ENCODE data around the gene ADD1. TPM values are rescaled to one million over a fixed set of nuclear protein-coding genes. Genes with fewer than 3 reads are reported as not detected.

The ADD1 gene
- total RNA-seq, 1 experiment from 2014 or later, result 232 TPM

DNA sequence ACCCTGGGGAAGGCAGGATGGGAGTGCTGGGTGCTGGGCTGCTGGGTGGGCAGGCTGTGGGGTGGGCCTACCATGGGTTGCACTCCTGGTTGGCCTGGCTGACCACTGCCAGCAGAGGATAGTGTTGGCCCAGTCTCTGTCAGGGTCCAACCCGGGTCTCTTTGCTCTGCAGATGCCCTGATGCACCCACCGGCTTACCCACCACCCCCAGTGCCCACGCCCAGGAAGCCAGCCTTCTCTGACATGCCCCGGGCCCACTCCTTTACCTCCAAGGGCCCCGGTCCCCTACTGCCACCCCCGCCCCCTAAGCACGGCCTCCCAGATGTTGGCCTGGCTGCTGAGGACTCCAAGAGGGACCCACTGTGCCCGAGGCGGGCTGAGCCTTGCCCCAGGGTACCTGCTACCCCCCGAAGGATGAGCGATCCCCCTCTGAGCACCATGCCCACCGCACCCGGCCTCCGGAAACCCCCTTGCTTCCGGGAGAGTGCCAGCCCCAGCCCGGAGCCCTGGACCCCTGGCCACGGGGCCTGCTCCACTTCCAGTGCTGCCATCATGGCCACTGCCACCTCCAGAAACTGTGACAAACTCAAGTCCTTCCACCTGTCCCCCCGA lies 14.2 kb upstream of the ADD1 start:
- no TSS peak for BruUV-seq (replicated peaks)
- DNase-seq (ENCODE audit: low spot score), result no peak
- Histone ChIP-seq H3K27ac (ENCODE audit: low read depth, low read length, poor library complexity, severe bottlenecking) (no peak overlapping the region), H3K36me3 (ENCODE audit: insufficient read depth, low read length, poor library complexity, severe bottlenecking) (peaks cover 27% of the 10 kb centered on the region), H3K27me3 (replicated peaks; ENCODE audit: insufficient read depth, low read depth, low read length, poor library complexity) (no peaks in the 10 kb centered on the region), H3K9me3 (ENCODE audit: low read depth, low read length, poor library complexity, severe bottlenecking) (no peaks in the 10 kb centered on the region), H3K4me1 (ENCODE audit: insufficient read depth, low read length, poor library complexity, severe bottlenecking) (no peaks in the 10 kb centered on the region), H3K4me3 (ENCODE audit: low read depth, low read length, poor library complexity, severe bottlenecking) (no peak overlapping the region)
- ChIA-PET CTCF (no interaction called here), POLR2A (ENCODE audit: low non-redundant PET) (no interaction called here)
- TF ChIP-seq EZH2 (IDR thresholded peaks at IDR 0.05; ENCODE audit: borderline replicate concordance, low read depth, low read length, poor library complexity, severe bottlenecking), result no peak
- TF ChIP-seq, protein P1, sequence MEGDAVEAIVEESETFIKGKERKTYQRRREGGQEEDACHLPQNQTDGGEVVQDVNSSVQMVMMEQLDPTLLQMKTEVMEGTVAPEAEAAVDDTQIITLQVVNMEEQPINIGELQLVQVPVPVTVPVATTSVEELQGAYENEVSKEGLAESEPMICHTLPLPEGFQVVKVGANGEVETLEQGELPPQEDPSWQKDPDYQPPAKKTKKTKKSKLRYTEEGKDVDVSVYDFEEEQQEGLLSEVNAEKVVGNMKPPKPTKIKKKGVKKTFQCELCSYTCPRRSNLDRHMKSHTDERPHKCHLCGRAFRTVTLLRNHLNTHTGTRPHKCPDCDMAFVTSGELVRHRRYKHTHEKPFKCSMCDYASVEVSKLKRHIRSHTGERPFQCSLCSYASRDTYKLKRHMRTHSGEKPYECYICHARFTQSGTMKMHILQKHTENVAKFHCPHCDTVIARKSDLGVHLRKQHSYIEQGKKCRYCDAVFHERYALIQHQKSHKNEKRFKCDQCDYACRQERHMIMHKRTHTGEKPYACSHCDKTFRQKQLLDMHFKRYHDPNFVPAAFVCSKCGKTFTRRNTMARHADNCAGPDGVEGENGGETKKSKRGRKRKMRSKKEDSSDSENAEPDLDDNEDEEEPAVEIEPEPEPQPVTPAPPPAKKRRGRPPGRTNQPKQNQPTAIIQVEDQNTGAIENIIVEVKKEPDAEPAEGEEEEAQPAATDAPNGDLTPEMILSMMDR (conservative IDR thresholded peaks at IDR 0.05; ENCODE audit: low read depth, low read length), result no peak
- intact Hi-C loops (cut with micrococcal nuclease; ENCODE audit: unreplicated experiment), result no loop called here

DNA sequence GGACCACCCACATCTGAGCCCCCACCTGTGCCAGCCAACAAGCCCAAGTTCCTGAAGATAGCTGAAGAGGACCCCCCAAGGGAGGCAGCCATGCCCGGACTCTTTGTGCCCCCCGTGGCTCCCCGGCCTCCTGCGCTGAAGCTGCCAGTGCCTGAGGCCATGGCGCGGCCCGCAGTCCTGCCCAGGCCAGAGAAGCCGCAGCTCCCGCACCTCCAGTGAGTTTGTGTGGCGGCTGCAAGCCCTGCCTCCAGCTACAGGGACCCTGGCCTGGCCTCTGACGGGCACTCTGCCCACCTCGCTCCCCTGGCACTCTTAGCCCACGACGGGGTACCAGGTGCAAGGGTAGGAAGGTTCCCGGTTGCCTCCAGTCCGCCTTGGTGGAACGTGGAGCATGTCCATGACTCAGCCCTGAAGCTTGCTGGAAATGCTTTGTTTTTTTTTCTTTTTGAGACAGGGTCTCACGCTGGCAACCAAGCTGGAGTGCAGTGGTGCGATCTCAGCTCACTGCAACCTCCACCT lies 13.7 kb upstream of the ADD1 start:
- TF ChIP-seq, protein P1 (conservative IDR thresholded peaks at IDR 0.05; ENCODE audit: low read depth, low read length), result no peak
- no peak for TF ChIP-seq EZH2 (IDR thresholded peaks at IDR 0.05; ENCODE audit: borderline replicate concordance, low read depth, low read length, poor library complexity, severe bottlenecking)
- intact Hi-C loops (cut with micrococcal nuclease; ENCODE audit: unreplicated experiment), result no loop called here

DNA sequence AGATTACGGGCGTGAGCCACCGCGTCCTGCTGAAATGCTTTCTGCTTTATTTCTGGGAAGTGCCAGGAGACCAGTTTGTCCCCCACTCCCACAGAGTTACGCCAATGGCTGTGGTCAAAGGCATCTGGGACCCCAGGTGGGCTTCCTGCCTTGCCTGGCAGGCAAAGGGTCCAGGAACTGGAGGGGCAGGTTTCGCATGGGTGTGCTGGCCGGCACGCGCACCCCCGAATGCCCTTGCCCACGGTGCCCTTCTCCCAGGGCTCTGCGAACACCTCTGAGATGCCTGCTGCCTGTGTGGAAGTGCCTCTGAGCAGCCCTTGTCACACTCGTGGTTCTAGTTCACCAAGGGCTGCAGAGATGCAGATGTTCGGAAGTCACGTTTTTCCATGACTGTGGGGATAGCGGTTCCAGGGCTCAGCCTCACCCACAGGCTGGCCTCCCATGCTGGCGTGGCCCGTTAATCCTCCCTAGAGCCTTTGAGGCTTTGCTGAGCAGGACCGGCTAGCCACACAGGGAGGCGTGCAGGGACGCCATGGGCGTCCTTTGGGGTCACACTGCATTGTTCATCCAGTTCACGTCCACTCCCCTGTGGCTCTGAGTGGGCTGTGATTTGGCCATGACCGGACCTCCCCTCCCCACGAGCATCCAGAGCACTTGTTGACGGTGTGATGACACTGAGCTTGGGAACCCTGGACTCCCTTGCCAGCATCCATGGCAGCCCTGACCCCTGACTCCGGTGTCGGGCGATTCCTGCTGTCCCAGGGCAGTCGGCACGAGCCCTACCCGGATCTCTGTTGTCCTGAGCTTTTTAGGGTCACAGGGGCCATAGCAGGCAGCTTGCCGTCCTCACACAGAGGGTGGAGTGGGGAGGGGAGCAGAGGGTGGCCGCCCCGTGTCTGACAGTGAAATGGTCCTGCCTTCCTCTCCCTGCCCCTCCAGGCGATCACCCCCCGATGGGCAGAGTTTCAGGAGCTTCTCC lies 12.7 kb upstream of the ADD1 start:
- intact Hi-C loops (cut with micrococcal nuclease; ENCODE audit: unreplicated experiment), result no loop called here
- BruUV-seq (replicated peaks), result no TSS peak
- Histone ChIP-seq H3K36me3 (ENCODE audit: insufficient read depth, low read length, poor library complexity, severe bottlenecking) (peaks cover 26% of the 10 kb centered on the region), H3K4me3 (ENCODE audit: low read depth, low read length, poor library complexity, severe bottlenecking) (no peak overlapping the region), H3K27me3 (replicated peaks; ENCODE audit: insufficient read depth, low read depth, low read length, poor library complexity) (no peaks in the 10 kb centered on the region), H3K9me3 (ENCODE audit: low read depth, low read length, poor library complexity, severe bottlenecking) (no peaks in the 10 kb centered on the region), H3K4me1 (ENCODE audit: insufficient read depth, low read length, poor library complexity, severe bottlenecking) (no peaks in the 10 kb centered on the region), H3K27ac (ENCODE audit: low read depth, low read length, poor library complexity, severe bottlenecking) (no peak overlapping the region)
- no peak for DNase-seq (ENCODE audit: low spot score)
- ChIA-PET CTCF (no interaction called here), POLR2A (ENCODE audit: low non-redundant PET) (no interaction called here)
- TF ChIP-seq, protein P1 (conservative IDR thresholded peaks at IDR 0.05; ENCODE audit: low read depth, low read length), result no peak
- no peak for TF ChIP-seq EZH2 (IDR thresholded peaks at IDR 0.05; ENCODE audit: borderline replicate concordance, low read depth, low read length, poor library complexity, severe bottlenecking)

More for the DNA sequence above, 13.7 kb upstream of the ADD1 start:
- no TSS peak for BruUV-seq (replicated peaks)
- H3K27ac ChIP-seq (ENCODE audit: low read depth, low read length, poor library complexity, severe bottlenecking), result no peak overlapping the region
- no peak overlapping the region for H3K4me3 ChIP-seq (ENCODE audit: low read depth, low read length, poor library complexity, severe bottlenecking)
- no peaks in the 10 kb centered on the region for H3K9me3 ChIP-seq (ENCODE audit: low read depth, low read length, poor library complexity, severe bottlenecking)
- CTCF ChIA-PET, result no interaction called here
- H3K36me3 ChIP-seq (ENCODE audit: insufficient read depth, low read length, poor library complexity, severe bottlenecking), result peaks cover 26% of the 10 kb centered on the region
- POLR2A ChIA-PET (ENCODE audit: low non-redundant PET), result no interaction called here
- no peaks in the 10 kb centered on the region for H3K27me3 ChIP-seq (replicated peaks; ENCODE audit: insufficient read depth, low read depth, low read length, poor library complexity)
- DNase-seq (ENCODE audit: low spot score), result no peak
- no peaks in the 10 kb centered on the region for H3K4me1 ChIP-seq (ENCODE audit: insufficient read depth, low read length, poor library complexity, severe bottlenecking)
